IPS DF 4.7 (cell line): ENCODE measurements around the gene LRCOL1.

ENCODE experiments used
- DNase-seq: peaks from one replicate; pipeline ENCODE4 v3.0.0-alpha.2; 2013; ENCODE audit warnings: low spot score; ENCODE audit errors: extremely low read depth

The LRCOL1 gene

DNA sequence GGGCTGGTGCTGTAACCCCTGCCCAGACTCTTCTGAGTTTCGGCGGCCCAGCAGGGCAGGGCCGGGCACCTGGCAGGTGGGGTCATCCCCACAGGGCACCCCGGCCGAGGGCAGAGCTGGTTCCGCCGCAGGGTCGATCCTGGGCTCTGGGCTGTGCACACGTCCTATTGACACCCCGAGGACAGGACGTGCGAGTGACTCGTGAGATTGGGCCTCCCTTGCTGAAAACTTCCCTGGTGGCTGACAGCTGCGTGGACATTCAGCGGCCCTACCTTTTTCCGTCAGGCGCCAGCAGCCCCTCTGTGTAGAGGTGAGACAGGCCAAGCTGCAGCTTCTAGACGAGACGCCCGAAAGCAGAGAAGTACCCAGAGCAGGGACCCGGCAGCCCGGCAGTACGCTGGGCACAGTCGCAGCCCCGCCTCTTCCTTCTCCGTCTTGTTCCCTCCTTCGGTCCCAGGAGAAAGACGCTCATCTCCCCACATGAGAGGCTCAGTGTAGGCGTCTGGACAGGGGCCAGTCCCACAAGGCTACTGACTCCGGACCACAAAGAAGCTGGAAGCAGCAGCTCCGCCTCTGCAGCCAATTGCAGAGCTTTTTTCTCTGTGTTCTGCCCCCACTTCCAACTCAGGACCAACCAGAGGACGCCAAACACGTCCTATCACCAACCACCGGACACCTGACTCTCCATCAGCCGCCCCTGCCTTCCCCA lies at the start of gene LRCOL1:
LRCOL1 (minus strand) TSS at position 532 of the 709 bp plus-strand sequence. CDS start 4,331 bp downstream, outside the sequence.
- DNase-seq: no peak

DNA sequence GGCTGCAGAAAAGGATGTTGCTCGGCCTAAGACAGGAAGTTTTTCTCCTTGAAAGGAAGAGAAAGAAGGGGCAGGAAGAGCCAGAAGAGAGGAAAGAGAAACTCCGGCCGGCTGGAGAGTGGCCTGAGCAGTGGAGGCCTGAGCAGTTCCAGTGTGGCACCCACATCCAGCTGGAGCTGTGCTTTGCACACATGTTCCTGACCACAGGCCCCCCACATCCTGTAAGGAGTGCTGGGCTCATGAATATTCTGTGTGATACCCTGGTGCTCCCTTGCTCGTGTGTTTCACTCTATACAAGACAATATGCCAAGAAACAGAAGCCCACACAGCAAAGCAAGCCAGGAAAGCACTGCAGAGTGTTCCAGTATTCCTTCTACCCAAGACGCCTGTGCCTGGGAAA lies 49.7 kb upstream of the LRCOL1 start:
- no peak for DNase-seq

DNA sequence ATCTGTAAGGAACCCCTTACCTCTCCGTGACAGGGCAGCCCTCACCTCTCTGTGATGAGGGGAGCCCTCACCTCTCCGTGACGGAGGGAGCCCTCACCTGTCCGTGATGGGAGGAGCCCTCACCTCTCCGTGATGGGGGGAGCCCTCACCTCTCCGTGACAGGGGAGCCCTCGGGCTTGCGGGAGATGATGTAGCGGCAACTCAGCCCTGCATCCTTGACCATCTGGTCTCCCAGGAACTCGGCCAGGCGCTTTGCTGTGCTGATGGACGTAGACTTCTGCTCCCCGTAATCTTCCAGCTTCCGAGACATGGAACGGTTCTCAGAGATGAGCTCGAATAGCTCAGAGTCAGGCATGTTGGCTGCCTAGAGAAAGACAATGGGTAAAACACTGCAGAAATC lies 48.8 kb upstream of the LRCOL1 start:
- no peak for DNase-seq

DNA sequence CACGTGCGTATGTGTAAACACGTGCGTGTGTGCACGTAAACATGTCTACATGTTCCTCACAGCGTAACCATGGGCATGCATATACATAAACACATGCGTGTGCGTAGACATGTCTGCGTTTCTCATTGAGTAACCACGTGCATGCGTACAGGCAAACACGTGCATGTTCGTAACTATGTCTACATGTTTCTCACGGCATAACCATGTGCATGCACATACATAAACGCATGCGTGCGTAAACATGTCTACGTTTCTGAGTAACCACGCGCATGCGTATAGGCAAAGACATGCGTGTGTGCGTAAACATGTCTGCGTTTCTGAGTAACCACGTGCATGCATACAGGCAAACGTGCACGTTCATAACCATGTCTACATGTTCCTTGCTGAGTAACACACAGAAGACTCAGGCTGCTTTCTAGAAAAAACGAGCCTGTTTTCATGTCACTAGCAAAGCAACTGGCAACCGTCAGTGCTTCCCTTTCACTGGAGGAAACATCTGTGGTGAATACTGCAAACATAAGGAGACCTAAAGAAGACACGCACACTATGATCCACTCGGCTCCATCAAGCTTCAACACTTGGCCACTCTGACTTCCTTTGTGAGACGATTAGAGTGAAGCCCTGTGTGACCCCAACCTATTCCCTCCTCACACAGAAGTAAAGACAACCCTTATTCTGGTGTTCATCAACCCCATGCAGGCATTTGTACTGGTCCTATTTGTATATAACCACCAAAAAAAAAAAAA lies 47.9 kb upstream of the LRCOL1 start:
- DNase-seq: no peak

DNA sequence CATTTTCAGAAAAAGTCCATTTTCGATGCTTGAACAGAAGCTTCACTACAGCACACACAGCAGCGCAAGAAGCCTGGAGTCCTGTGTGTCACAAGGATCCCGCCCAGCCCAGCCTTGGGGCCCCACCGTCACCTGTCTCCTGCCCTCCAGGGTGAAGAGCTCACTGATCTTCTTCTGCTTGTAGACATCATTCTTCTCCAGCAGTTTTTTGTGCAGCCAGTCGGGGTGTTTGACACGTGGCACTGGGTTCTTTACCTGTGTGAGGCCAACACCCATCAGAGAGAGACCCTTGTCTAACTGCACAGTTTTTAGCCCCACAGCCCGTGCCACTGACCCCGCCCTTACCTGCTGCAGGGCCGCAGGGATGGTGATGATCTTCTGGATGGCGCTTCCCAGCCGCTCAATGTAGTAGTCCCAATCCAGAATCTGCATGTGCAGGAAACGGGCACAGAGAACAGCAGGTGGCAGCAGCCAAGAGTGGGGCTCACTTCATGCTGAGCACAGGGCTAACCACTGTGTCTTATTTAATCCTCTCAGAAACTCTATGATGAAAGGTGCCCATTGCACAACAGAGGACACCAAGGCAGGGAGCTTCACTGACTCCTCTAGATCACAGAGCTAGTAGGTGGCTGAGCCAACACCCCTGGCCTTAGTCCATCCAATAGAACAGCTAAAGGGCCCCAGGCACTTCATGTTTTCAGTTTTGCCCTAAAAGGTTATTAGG lies 46.8 kb upstream of the LRCOL1 start:
- DNase-seq: no peak

DNA sequence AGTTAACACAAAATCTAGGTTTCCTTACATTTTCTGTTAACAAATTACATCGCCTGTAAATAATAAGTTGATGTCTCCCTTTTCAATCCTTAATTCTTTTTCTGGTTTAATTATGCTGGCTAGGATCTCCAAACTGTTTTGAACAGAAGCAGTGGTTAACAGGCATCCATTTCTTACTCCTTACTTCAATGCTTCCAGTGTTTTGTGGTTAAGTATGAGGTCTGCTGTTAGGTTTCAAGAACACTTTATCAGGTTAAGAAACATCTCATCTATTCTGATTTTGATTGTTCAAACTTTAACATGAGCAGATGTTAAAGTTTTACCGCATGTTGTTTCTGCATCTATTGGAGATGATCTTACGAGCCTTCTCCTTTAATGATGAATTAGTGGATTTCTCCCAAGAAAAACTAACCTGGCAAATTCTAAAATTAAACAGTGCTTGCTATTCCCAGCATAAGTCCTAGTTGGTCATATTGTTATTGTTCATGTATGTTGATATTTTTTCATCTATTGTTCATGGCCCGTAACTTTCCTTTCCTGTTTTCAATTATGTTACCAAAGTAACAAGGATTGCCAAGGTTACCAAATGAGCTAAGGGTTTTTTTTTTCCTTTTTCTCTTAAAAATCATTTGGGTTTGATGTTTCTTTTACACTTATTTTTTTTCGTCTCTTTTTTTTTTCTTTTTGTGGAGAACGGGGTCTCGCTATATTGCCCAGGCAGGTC lies 43.3 kb upstream of the LRCOL1 start:
- DNase-seq: no peak

DNA sequence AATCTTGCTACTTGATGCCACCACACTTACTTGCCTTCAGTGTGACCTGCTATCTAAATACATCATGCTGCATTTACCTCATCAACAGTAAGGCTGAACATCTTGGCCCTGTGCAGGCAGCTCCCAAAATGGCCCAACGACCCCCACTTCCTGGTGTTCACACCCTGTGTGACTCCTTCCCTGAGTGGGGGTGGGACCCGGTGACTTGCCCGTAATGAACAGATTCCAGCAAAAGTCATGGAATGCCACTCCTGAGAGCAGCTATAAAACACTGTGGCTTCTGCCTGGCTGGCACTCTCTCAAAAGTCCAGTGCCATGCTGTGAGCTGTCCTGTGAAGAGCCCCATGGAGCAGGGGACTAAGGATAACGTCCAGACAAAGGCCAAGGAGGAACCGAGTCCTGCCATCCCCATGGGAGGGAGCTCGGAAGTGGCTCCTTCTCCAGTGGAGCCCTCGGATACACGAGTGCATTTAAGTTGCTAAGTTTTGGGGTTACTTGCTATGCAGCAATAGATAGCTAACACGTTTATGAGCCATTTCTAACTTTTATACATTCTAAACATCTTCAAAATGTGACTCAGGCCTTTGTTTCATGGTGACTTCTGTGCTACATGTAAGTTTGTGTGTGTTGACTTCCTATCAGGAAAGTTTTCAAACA lies 41.2 kb upstream of the LRCOL1 start:
- DNase-seq: no peak

DNA sequence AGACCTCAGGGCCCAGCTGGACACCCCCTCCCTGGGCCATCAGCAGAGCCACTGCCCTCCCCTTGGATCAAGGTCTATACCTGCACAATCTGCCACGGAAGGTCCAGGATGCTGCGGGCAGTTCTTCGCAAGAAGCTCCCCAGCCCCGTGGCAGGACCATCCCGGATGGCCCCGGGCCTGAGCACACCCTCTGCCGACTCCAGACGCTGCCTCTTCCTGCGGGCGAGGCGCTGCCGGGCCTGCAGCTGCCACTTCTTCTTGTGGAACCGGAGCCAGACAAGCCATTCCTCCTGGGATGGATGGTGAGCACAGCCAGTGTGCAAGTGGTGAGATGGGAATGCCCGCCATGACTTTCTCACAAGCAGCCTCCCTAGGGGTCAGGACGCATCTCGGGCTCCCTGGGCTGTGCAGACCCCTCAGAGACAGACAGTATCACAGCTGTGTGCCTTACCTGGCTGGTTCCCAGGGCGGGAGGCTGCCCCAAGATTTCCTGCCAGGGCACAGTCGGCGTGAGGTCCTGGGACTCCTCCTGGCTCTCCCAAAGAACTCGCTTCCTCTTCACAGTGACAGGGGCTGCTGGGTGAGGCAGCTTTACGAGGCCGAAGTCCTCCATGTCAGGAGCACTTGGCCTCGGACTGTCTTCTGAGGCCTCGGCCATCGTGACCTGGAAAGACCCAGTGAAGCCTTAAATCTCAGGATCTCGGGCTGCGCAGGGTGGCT lies 39.0 kb upstream of the LRCOL1 start:
- DNase-seq: no peak

DNA sequence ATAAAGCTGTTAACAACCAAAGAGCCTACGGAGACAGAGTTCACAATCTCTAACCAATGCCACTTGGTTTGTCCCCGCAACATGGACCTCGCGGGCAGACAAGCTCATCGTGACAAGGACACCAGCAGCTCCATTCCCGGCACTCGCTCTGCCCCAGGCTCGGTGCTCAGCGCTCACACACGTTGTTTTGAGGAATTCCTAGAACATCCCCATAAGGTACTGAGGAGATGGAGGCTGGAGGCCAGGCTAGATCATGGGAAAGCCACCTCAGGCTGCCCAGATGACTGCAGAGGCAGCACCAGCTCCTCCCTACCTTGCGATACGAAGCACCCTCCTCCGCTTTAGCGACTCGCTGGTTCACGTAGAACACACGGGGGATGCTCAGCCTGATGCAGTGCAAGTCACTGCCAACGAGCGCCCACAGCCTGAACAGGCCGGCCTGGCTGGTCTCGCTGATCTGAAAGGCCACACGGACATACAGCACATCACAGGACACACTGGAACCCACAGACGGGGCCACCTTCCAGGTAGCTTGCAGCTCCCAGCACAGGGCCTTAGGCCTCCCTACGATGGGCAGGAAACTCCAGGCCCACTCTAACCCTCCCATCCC lies 38.3 kb upstream of the LRCOL1 start:
- no peak for DNase-seq

DNA sequence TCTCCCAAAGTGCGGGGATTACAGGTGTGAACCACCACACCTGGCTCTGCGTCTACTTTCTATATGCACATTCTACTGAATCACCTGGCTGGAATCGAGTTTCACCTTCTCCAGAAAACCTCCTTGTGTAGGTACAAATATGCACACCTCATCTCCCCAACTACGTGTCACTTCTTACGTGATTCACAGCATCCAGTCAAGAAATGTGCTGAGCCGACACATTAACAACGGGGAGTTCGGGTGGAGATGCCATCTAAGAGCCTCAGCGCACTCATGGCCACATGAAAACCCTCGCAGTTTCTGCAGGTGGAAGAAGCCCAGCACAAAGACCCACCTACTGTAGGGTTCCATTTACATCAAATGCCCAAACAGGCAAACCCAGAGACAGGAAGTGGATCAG lies 37.5 kb upstream of the LRCOL1 start:
- no peak for DNase-seq

DNA sequence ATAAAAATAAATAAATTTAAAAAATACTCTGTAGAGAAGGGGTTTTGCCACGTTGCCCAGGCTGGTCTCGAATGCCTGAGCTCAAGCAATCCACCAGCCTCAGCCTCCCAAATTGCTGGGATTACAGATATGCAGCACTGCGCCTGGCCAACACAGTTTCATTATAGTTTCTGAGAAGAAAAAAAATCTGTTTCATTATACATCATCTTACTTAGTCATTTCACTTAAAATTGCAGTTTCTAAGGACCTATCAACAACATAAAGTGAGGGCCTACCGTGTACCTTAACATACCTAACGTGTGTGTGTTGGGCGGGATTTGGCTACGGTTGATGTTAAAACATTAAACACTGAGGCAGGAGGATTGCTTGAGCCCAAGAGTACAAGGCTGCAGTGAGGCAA lies 36.5 kb upstream of the LRCOL1 start:
- no peak for DNase-seq

DNA sequence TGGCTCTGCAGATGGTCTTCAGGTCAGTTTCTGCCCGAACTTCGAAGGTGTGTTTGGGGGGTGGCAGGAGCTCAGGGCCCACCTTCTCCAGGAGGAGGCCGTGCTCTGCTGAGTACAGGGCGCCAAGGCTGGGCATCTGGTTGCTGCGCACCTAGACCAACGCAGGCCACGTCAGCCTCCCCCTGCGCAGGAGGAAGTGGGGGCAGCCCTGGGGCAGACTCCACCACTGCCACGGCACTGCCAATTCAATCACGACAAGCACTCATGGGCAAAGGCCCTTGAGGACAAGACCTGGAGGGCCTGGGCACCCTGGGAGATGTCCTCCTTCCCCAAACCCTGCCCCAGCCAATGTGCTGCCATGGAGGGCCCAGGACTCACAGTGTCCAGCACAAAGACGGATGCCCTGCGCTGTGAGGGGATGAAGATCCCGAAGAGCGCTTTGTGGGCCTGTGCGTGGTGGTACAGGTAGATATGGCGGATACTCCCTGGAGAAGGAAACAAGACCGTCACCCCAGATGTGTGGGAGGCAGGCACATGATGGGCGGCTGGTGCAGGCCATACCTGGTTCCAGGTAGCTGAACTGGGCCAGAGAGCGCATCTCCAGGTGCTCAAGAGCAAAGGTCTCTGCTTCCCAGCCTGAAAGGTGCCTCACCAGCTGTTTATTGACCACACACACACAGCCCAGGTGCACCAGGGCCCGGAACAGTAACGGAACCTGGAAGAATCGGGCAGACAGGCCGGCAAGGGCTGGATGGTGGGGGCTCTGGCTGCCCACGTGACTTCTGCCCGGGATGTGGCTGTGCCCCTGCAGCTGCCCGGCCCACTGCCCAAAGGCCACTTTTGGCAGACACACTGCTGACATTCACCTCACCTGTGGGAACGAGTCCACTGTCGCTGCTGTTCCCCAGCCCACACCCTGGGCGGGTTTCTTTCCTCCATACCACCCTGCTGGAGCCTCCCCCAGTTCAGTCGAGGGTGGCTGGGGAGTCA lies 32.8 kb upstream of the LRCOL1 start:
- no peak for DNase-seq

DNA sequence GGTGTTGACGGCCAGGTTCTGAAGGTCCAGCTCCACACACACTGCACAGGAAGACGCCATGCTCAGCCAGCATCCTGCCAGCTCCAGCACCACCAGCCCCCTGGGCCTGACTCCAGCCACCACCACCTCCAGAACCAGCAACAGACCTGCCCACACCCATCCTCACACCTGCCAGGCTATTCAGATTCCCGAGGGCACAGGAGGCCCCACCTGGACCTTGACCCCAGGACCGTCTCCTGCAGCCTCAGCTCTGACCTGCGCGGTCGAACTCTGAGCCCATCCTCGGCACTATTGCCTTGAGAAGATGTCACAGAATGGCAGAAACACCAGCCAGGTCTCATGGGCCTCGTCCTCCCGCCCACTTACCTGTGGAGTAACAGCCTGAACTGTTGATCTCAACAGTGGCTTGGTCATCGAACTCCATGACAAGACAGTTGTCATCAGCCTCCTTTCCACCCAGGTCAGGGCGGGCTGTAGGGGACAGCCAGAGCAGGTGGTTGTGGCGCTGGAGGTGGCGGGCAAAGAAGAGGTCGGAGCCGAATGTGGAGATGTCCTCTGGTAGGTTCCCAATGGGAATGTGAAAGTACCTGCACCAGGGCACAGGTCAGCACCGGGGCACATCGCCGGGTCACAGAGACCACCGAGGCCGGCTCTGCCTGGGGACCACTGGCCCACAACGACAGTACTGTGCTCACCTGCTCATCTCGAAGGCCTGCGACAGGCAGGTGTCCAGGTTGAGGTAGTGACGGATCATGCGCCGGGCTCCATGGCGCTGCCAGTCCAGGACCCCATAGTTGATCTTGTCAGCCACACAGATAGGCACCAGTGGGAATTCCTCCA lies 31.6 kb upstream of the LRCOL1 start:
- DNase-seq: no peak

DNA sequence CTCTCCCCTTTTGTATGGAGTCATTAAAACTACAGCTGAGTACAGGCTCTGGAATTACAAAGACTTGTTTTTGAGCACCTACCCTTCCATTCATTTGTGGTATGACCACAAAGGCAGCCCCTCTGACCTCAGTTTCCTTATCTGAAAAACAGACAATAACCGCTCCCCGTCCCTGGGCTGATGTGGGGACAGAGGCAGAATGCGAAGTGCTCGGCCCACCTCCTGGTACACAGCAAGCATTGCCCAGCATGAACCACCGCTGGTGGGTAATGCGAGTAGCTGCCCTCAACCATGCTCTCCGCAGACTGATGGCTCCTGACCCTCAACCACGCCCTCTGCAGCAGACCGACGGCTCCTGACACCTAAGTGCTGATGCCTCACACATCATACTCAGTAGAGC lies 30.6 kb upstream of the LRCOL1 start:
- DNase-seq: no peak

DNA sequence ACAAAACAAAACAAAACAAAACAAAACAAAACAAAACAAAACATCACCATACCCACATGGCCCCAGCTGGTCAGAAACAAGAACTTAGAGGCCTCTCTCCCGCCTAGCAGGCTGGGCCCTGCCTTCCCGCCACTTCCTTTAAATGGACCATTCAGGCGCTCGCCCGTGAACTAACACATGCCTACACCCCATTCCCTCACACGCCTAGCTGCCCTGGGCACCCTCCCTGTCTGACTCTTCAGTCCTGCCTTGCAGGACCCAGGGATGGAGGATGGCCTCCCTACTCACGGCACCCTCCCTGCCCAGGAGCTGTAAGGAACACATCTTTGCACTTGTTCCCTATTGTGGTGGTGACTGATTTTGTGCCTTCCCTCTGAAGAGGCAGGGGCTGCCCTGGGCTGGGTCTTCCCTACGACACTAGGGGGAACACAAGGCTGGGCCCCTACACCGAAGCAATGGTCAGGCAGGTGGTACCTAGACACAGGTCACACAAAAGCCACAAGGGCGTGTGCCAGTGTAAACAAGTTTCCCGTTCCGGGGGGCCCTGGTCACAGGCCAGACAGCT lies 29.7 kb upstream of the LRCOL1 start:
- no peak for DNase-seq

DNA sequence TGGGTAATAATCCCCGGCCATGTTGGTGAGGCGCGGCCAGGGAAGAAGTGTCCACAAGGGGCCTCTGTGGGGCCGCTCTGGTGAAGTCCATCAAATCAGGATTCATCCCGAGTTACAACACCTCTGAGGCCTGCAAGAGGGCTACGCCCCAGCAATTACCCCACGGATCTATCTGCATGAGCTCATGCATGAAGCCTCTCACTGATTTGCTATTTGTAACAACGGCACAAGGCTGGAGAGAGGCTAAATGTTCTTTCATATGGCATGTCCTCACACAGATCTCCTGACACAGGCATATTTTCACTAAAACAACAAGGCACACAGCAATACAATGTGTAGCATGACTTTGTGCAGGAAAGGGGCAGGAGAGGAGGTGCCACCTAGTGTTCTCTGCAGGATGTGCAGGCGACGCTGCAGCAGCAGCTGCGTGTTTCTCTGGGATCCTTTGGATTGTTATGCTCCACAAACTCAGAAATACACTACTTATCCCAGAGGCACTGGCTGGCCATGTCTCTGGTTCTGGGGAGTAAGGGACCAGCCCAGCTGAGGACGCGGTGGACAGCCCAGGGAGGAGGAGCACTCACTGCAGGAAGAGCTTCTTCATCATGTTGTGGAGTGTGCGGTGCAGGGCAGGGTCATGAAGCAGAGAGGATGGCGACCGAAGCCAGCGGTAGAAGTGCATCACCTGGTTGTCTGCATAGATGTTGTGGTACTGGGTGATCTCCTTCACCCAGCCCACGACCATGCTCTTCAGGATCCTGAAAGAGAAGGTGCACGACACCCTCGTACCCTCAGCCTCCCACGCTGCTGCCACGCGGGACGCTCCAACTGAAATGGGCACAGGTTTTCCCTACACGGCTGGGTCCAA lies 28.4 kb upstream of the LRCOL1 start:
- no peak for DNase-seq

DNA sequence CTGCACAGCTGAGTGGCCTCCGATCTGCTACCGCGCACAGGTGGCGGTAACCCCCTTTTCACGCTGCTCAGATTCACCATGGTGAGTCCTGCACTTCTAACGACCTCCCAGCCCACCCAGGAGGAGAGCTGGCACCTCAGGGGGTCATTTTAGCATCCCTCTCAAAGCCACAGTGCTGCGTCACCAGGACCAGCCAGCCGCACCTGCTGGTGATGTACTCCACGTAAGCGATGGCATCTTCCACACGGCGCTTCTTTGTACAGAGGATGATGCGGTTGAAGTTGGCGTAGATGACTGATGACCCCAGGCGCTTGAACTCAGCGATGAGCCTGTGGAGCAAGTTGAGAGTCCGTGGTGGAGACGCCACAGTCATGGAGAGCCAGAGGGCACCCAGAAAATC lies 27.4 kb upstream of the LRCOL1 start:
- DNase-seq: no peak
